ENCODE measurements around the gene C17orf114.

The C17orf114 gene

DNA sequence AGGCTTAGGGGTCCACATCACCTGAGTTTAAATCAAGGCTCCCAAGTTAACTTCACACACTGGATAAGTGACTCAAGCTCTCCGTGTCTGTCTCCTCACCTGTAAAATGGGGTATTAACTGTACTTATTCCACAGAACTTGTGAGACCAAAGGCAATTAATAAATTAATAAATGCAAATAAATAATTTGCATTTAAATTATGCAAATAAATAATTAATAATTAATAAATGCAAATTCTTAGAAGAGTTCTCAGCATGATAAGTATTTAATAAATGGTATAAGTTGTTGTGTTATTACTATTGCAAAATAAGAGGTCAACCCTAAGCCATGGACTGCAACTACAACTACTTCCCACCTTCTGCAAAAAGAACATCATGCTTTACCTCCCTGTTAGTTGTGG, 48.7 kb downstream of the C17orf114 start:
- Histone ChIP-seq H3K27me3 (ENCODE audit: control insufficient read depth in 1 of 2, insufficient read depth in 2 of 2, low read length in 2 of 2) (peaks cover 0 to 5% of the 10 kb centered on the region in 2 donors), H3K4me1 (ENCODE audit: insufficient read depth, low read length) (no peaks in the 10 kb centered on the region), H3K27ac (ENCODE audit: low read depth, low read length) (no peak overlapping the region), H3K36me3 (ENCODE audit: insufficient read depth, low read length) (no peaks in the 10 kb centered on the region), H3K9ac (ENCODE audit: low read length) (no peak overlapping the region), H3K9me3 (ENCODE audit: low read length) (no peaks in the 10 kb centered on the region), H3K4me3 (ENCODE audit: low read depth in 1 of 2, low read length in 2 of 2) (no peak overlapping the region)

DNA sequence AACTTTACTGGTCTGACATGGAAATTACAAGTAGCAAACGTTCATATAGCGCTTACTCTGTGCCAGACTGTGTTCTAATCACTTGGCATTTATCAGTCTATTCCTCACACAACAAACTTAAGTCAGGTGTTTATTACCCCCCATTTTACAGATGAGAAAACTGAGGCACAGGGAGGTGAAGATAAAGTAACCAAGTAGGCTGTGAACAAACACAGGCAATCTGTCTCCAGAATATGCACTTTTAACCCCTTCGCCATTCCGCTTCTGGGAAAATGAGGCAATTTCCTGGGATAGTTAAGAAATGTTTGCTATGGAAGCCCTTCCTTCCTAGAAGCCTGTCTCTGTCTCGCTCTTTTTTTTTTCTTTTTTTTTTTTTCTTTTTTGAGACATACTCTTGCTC, 50.2 kb downstream of the C17orf114 start:
- Histone ChIP-seq H3K27me3 (ENCODE audit: control insufficient read depth in 1 of 2, insufficient read depth in 2 of 2, low read length in 2 of 2) (peaks cover 0 to 6% of the 10 kb centered on the region in 2 donors), H3K9ac (ENCODE audit: low read length) (no peak overlapping the region), H3K4me1 (ENCODE audit: insufficient read depth, low read length) (no peaks in the 10 kb centered on the region), H3K9me3 (ENCODE audit: low read length) (no peaks in the 10 kb centered on the region), H3K36me3 (ENCODE audit: insufficient read depth, low read length) (no peaks in the 10 kb centered on the region), H3K4me3 (ENCODE audit: low read depth in 1 of 2, low read length in 2 of 2) (no peak overlapping the region), H3K27ac (ENCODE audit: low read depth, low read length) (no peak overlapping the region)
